Measurements from ENCODE around the gene RFX4. TPM values are rescaled to one million over a fixed set of nuclear protein-coding genes. Genes with fewer than 3 reads are reported as not detected.

The RFX4 gene
- total RNA-seq, 1 experiment from 2014 or later: not detected

DNA sequence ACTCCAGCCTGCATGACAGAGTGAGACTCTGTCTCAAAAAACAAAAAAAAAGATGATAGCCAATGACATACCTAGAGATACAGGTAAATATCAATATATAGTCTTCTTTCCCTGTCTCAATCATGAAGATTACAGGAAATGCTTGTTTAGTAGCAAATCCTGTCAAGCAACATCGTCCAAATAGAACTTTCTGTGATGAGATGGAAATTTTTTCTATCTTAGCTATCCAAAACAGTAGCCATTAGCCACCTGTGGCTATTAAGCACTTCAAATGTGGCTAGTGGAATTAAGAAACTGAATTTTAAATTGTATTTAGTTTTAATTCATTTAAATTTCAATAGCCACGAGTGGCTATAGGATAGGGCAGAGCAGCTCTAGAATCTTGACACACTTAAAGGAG is 158.4 kb downstream of the RFX4 start:
- Mint-ChIP-seq H3K4me3 (ENCODE audit: low read depth, unreplicated experiment) (no peak overlapping the region), H3K27me3 (ENCODE audit: unreplicated experiment) (no peaks in the 10 kb centered on the region), H3K27ac (ENCODE audit: unreplicated experiment) (no peak overlapping the region), H3K9me3 (ENCODE audit: low read depth, unreplicated experiment) (no peaks in the 10 kb centered on the region), H3K4me1 (ENCODE audit: low read depth, unreplicated experiment) (peaks cover 18% of the 10 kb centered on the region), H3K36me3 (ENCODE audit: insufficient read depth, unreplicated experiment) (no peaks in the 10 kb centered on the region)
- intact Hi-C loops (cut with micrococcal nuclease; ENCODE audit: unreplicated experiment): no loop called here
- CTCF ChIA-PET: interaction anchor here (0.6 to 1.5 kb wide), 2 partner anchors 25 to 35 kb away, joined by 4 to 10 read pairs; no protein-coding TSS in a partner anchor
- DNase-seq: no peak
- no TSS peak for BruUV-seq (replicated peaks)
- TF ChIP-seq CTCF (IDR thresholded peaks at IDR 0.05; ENCODE audit: unreplicated experiment): no peak

GRCh38 chr12:106743270-106743988 is 160.6 kb downstream of the RFX4 start:
- no peaks in the 10 kb centered on the region for H3K36me3 Mint-ChIP-seq (ENCODE audit: insufficient read depth, unreplicated experiment)
- CTCF ChIA-PET: interaction anchor here (0.6 kb wide), 1 partner anchor 165 kb away, joined by 3 read pairs; no protein-coding TSS in a partner anchor
- peaks cover 18% of the 10 kb centered on the region for H3K4me1 Mint-ChIP-seq (ENCODE audit: low read depth, unreplicated experiment)
- no peak for DNase-seq
- intact Hi-C loops (cut with micrococcal nuclease; ENCODE audit: unreplicated experiment): no loop called here
- no peak overlapping the region for H3K27ac Mint-ChIP-seq (ENCODE audit: unreplicated experiment)
- H3K27me3 Mint-ChIP-seq (ENCODE audit: unreplicated experiment): no peaks in the 10 kb centered on the region
- H3K9me3 Mint-ChIP-seq (ENCODE audit: low read depth, unreplicated experiment): no peaks in the 10 kb centered on the region
- TF ChIP-seq CTCF (IDR thresholded peaks at IDR 0.05; ENCODE audit: unreplicated experiment): no peak
- no peak overlapping the region for H3K4me3 Mint-ChIP-seq (ENCODE audit: low read depth, unreplicated experiment)
- no TSS peak for BruUV-seq (replicated peaks)

DNA sequence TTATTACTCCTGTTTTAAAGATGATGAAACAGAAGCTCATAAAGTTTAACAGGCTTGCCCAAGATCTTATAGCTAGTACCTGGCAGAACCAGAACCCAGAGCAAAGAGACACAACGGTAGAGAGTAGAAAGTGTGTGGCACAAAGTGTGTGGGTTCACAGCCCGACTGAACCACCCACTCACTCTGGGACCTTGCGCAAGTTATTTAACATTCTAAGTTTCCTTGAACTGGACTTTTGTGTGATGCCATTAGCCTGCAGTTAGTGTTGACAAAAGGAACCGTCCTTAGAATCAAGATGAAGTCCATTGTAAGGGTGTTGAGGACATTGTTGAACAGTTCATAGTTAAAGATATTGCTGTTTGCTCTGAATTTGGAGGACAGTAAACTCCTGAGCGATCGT is 161.8 kb downstream of the RFX4 start:
- Mint-ChIP-seq H3K4me3 (ENCODE audit: low read depth, unreplicated experiment) (no peak overlapping the region), H3K4me1 (ENCODE audit: low read depth, unreplicated experiment) (peaks cover 15% of the 10 kb centered on the region), H3K9me3 (ENCODE audit: low read depth, unreplicated experiment) (no peaks in the 10 kb centered on the region), H3K36me3 (ENCODE audit: insufficient read depth, unreplicated experiment) (no peaks in the 10 kb centered on the region), H3K27me3 (ENCODE audit: unreplicated experiment) (no peaks in the 10 kb centered on the region), H3K27ac (ENCODE audit: unreplicated experiment) (no peak overlapping the region)
- DNase-seq: no peak
- CTCF ChIA-PET: interaction anchor here (0.5 kb wide), 1 partner anchor 93 kb away, joined by 7 read pairs; no protein-coding TSS in a partner anchor
- intact Hi-C loops (cut with micrococcal nuclease; ENCODE audit: unreplicated experiment): no loop called here
- no peak for TF ChIP-seq CTCF (IDR thresholded peaks at IDR 0.05; ENCODE audit: unreplicated experiment)
- no TSS peak for BruUV-seq (replicated peaks)

GRCh38 chr12:106745181-106745745 is 162.5 kb downstream of the RFX4 start:
- DNase-seq: no peak
- no peaks in the 10 kb centered on the region for H3K36me3 Mint-ChIP-seq (ENCODE audit: insufficient read depth, unreplicated experiment)
- BruUV-seq (replicated peaks): no TSS peak
- no peaks in the 10 kb centered on the region for H3K9me3 Mint-ChIP-seq (ENCODE audit: low read depth, unreplicated experiment)
- CTCF ChIA-PET: no interaction called here
- intact Hi-C loops (cut with micrococcal nuclease; ENCODE audit: unreplicated experiment): no loop called here
- H3K27ac Mint-ChIP-seq (ENCODE audit: unreplicated experiment): no peak overlapping the region
- no peak overlapping the region for H3K4me3 Mint-ChIP-seq (ENCODE audit: low read depth, unreplicated experiment)
- TF ChIP-seq CTCF (IDR thresholded peaks at IDR 0.05; ENCODE audit: unreplicated experiment): no peak
- peaks cover 9% of the 10 kb centered on the region for H3K4me1 Mint-ChIP-seq (ENCODE audit: low read depth, unreplicated experiment)
- no peaks in the 10 kb centered on the region for H3K27me3 Mint-ChIP-seq (ENCODE audit: unreplicated experiment)

Data from Calu3 (cell line).